SU-DHL-6 (cell line): Measurements from ENCODE around the gene ZBED3.

Source experiments
- CTCF ChIP-seq: fragments of 200-600 bp; sonication (generic); IDR thresholded peaks from one replicate; pipeline ENCODE4 v1.5.1; 2017; ENCODE audit warnings: antibody characterized with exemption, mild to moderate bottlenecking, low read length, moderate library complexity; ENCODE audit not compliant: insufficient read depth, poor library complexity, severe bottlenecking
- EZH2phosphoT487 ChIP-seq: fragments of 200-600 bp; sonication (generic), shearing (Covaris generic); conservative IDR thresholded peaks from 2 replicates; pipeline ENCODE4 v1.6.1; 2018; ENCODE audit warnings: mild to moderate bottlenecking, antibody characterized with exemption, low read length, moderate library complexity, mixed read lengths

- TF ChIP-seq CTCF (no peak), EZH2phosphoT487 (no peak)
Observed at GRCh38 chr5:77101298-77101697, 14.2 kb upstream of the ZBED3 start.
